K562 (cell line): ENCODE results near the gene CUX1.

Experiments used
- ARNT ChIP-seq, 2 experiments: fragments of 450-650 bp; IDR thresholded peaks; 2 replicates each; pipeline ENCODE4 v1.6.1; 2016; ENCODE audit warnings: mild to moderate bottlenecking in 1 of 2
- CTCF ChIP-seq, 3 experiments: IDR thresholded peaks in 2 of 3; conservative IDR thresholded peaks in 1 of 3; 2 replicates each; pipeline ENCODE4 v1.5.1; 2011 to 2012; ENCODE audit warnings: low read length in 3 of 3, mild to moderate bottlenecking in 3 of 3, control low read depth in 2 of 3, improper control_type of control experiment in 1 of 3, inconsistent platforms in 1 of 3, low read depth in 1 of 3, mixed read lengths in 1 of 3, moderate library complexity in 1 of 3; ENCODE audit not compliant: insufficient read depth in 2 of 3
- FOXA1 ChIP-seq: fragments of 450-650 bp; IDR thresholded peaks from 2 replicates; pipeline ENCODE4 v1.6.1; 2016; ENCODE audit warnings: mild to moderate bottlenecking, borderline replicate concordance
- NR2F6 ChIP-seq: fragments of 450-650 bp; formaldehyde crosslinking; IDR thresholded peaks from 2 replicates; pipeline ENCODE4 v1.4.0; 2020; ENCODE audit warnings: mild to moderate bottlenecking
- REST ChIP-seq, 2 experiments: fragments of 450-650 bp; formaldehyde crosslinking in 1 of 2; IDR thresholded peaks; 2 replicates each; pipeline versions ENCODE4 v1.4.0 to v1.6.1; 2014 to 2020; ENCODE audit warnings: mild to moderate bottlenecking in 2 of 2, borderline replicate concordance in 1 of 2, low read depth in 1 of 2
- SMAD3 ChIP-seq: fragments of 450-650 bp; formaldehyde crosslinking; conservative IDR thresholded peaks from 2 replicates; pipeline ENCODE4 v1.4.0; 2020; ENCODE audit warnings: mild to moderate bottlenecking
- SP1 ChIP-seq: sonication (generic); formaldehyde crosslinking; IDR thresholded peaks from 2 replicates; pipeline ENCODE4 v1.8.1; 2022; ENCODE audit warnings: mild to moderate bottlenecking, missing genetic modification reagents
- TF ChIP-seq, protein P1 (sequence below): fragments of 250-450 bp; sonication (Bioruptor Pico); IDR thresholded peaks from 2 replicates; pipeline ENCODE4 v1.8.0; 2022; ENCODE audit warnings: moderate library complexity, mild to moderate bottlenecking, inconsistent platforms
- TF ChIP-seq, protein P2 (sequence below): fragments of 250-450 bp; sonication (Bioruptor Pico); IDR thresholded peaks from 2 replicates; pipeline ENCODE4 v1.8.0; 2021; ENCODE audit warnings: moderate library complexity, mild to moderate bottlenecking, inconsistent platforms

DNA sequence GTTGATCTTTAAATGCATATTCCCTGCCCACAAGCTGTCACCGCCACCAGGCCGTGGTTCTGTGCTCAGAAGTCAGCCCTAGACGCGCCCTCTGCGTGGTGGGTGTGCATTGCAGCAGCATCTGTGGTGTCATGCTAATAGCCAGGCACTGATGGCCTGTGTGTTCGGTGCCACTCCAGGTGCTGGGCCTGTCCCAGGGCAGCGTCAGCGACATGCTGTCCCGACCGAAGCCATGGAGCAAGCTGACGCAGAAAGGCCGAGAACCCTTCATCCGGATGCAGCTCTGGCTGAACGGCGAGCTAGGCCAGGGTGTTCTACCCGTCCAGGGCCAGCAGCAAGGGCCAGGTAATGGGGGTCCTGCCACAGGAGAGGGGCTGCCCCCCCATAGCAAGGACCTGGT, 386.8 kb downstream of the CUX1 start:
- no peak for TF ChIP-seq ARNT (IDR thresholded peaks at IDR 0.05)
- no peak for TF ChIP-seq NR2F6 (CRISPR knock-in tag)
- TF ChIP-seq, protein P1, sequence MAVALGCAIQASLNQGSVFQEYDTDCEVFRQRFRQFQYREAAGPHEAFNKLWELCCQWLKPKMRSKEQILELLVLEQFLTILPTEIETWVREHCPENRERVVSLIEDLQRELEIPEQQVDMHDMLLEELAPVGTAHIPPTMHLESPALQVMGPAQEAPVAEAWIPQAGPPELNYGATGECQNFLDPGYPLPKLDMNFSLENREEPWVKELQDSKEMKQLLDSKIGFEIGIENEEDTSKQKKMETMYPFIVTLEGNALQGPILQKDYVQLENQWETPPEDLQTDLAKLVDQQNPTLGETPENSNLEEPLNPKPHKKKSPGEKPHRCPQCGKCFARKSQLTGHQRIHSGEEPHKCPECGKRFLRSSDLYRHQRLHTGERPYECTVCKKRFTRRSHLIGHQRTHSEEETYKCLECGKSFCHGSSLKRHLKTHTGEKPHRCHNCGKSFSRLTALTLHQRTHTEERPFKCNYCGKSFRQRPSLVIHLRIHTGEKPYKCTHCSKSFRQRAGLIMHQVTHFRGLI (CRISPR knock-in tag): no peak
- TF ChIP-seq FOXA1: no peak
- no peak for TF ChIP-seq CTCF (IDR thresholded peaks at IDR 0.05 in 2 of 3, conservative IDR thresholded peaks at IDR 0.05 in 1 of 3; ENCODE audit: insufficient read depth in 2 of 3, low read depth in 1 of 3, low read length in 3 of 3)
- TF ChIP-seq SP1 (CRISPR knock-in tag): no peak
- TF ChIP-seq, protein P2, sequence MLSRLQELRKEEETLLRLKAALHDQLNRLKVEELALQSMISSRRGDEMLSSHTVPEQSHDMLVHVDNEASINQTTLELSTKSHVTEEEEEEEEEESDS (CRISPR knock-in tag): no peak
- no peak for TF ChIP-seq SMAD3
- TF ChIP-seq REST (IDR thresholded peaks at IDR 0.05; ENCODE audit: borderline replicate concordance): no peak
- no peak for TF ChIP-seq REST (CRISPR knock-in tag; IDR thresholded peaks at IDR 0.05; ENCODE audit: low read depth)
